HUES64 (cell line): ENCODE data around the gene ANAPC13.

Source experiments
- H3K27ac ChIP-seq: 2 replicates; pipeline ENCODE4 v1.7.0; 2013; ENCODE audit warnings: low read depth, low read length, inconsistent platforms
- H3K27me3 ChIP-seq: 2 replicates; pipeline ENCODE4 v1.6.1; 2013; ENCODE audit warnings: mild to moderate bottlenecking, low read length; ENCODE audit not compliant: insufficient read depth
- H3K36me3 ChIP-seq: 2 replicates; pipeline ENCODE4 v1.6.1; 2013; ENCODE audit warnings: mild to moderate bottlenecking, low read length; ENCODE audit not compliant: insufficient read depth
- H3K4me1 ChIP-seq: 2 replicates; pipeline ENCODE4 v1.6.1; 2013; ENCODE audit warnings: mild to moderate bottlenecking, low read length, moderate library complexity; ENCODE audit not compliant: insufficient read depth
- H3K4me3 ChIP-seq: 2 replicates; pipeline ENCODE4 v1.5.1; 2013; ENCODE audit warnings: mild to moderate bottlenecking, low read length, moderate library complexity
- H3K9ac ChIP-seq: 2 replicates; pipeline ENCODE4 v1.6.1; 2013; ENCODE audit warnings: mild to moderate bottlenecking, low read depth, low read length
- H3K9me3 ChIP-seq: 2 replicates; pipeline ENCODE4 v1.6.1; 2013; ENCODE audit warnings: low read depth, low read length; ENCODE audit not compliant: insufficient read depth
- WGBS: fragments of 150-250, 120-280 bp; methylation state at CpG from one replicate; pipeline ENCODE4 v1.1.7; 2013; ENCODE audit warnings: missing lambda C conversion rate; 5-methylcytosine and 5-hydroxymethylcytosine counted together

ANAPC13 gene

GRCh38 chr3:134430950-134431445 is 54.8 kb downstream of the ANAPC13 start:
- 93% methylated on average over 4 of the region's 4 CpGs for WGBS
- H3K9ac ChIP-seq, result no peak overlapping the region
- no peak overlapping the region for H3K27ac ChIP-seq
- no peaks in the 10 kb centered on the region for H3K27me3 ChIP-seq
- H3K9me3 ChIP-seq, result no peaks in the 10 kb centered on the region
- H3K36me3 ChIP-seq, result no peaks in the 10 kb centered on the region
- H3K4me3 ChIP-seq, result no peak overlapping the region
- no peaks in the 10 kb centered on the region for H3K4me1 ChIP-seq

GRCh38 chr3:134430174-134430573 is 55.6 kb downstream of the ANAPC13 start:
- WGBS, result 87% methylated on average over 4 of the region's 4 CpGs

GRCh38 chr3:134428401-134428800 is 57.4 kb downstream of the ANAPC13 start:
- H3K9ac ChIP-seq, result no peak overlapping the region
- H3K27ac ChIP-seq, result no peak overlapping the region
- H3K36me3 ChIP-seq, result no peaks in the 10 kb centered on the region
- no peak overlapping the region for H3K4me3 ChIP-seq
- H3K4me1 ChIP-seq, result no peaks in the 10 kb centered on the region
- H3K9me3 ChIP-seq, result no peaks in the 10 kb centered on the region
- 90% methylated on average over 4 of the region's 4 CpGs for WGBS
- no peaks in the 10 kb centered on the region for H3K27me3 ChIP-seq

More at GRCh38 chr3:134430174-134430573, 55.6 kb downstream of the ANAPC13 start:
- no peaks in the 10 kb centered on the region for H3K27me3 ChIP-seq
- H3K9ac ChIP-seq, result no peak overlapping the region
- no peak overlapping the region for H3K4me3 ChIP-seq
- no peaks in the 10 kb centered on the region for H3K4me1 ChIP-seq
- no peaks in the 10 kb centered on the region for H3K9me3 ChIP-seq
- H3K27ac ChIP-seq, result no peak overlapping the region
- H3K36me3 ChIP-seq, result no peaks in the 10 kb centered on the region
